Globus pallidus (tissue), 1 donor: ENCODE measurements around the gene TMEM178B.

Experiments used
- DNase-seq: peaks from one replicate; pipeline ENCODE4 v3.0.0-alpha.2; 2015; ENCODE audit warnings: low spot score

TMEM178B gene

DNA sequence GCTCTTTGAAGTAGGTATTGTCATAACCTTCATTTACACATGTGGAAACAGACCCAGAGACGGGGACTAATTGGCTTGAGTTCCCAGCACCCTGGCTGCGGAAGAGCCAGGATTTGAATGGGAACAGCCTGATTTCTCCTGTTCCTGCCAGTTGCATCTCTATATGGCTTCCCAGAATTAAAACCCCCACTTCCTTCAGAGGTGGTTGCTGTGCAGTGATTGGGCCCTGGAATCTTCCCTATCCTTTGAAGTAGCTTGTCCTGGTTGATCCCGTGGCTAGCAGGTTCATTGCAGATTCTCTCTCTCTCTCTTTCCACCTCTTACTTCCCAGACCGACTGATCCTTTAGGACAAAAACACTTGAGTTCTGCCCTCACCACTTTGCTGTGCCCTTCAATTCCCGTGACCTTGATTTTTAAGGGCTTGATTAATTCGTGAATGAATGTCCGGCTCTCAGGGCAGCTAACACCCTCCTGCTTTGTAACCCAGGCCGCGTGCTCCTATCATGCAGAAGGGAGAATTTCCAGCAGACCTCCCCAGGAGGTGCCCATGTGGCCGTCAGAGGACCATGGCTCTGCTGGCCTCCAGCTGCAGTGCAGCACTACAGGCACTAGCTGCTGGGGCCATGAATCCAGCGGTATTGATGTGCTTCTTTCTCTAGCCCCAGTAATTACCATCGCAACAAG is 356.7 kb downstream of the TMEM178B start:
- no peak for DNase-seq

- no peak for DNase-seq
These were observed 357.2 kb downstream of the TMEM178B start for GRCh38 chr7:141431140-141431479.

DNA sequence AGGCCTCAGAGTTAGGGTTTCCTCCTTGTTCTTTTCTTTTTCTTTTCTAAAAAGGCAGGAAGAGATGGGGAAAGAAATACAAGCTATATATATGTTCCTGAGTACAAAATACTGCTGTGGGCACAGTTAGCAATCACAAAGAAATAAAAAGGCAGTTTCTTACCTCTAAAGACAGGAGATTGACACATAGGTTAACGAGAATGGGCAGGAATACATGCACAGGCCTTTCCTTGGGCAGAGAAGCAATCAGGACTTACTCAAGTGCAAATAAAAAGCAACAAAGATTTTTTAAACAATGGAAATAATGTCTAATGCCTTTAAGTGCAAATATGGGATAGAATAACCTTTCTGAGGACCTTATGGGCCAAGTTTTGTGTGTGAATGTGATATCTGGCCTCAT is 357.8 kb downstream of the TMEM178B start:
- no peak for DNase-seq

GRCh38 chr7:141433698-141434097 is 359.8 kb downstream of the TMEM178B start:
- no peak for DNase-seq

DNA sequence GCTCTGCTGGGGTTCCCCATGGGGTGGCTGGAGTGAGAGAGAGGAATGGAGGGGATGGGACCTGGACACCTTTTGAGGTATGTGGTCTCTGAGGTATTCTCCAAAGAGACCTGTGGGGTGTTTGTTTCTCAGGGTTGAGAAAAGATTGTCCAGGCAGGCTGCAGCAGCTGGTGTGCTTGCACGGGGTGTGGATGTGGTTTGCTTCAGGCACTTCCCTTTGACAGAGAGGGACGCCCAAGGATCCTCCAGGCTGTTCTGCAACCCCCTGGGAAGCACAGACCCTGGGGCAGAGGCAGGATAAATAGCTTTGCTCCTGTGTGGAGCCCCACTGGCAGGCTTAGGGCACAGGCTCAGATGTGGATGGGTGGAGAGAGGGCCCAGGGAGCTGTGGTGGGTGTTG is 362.3 kb downstream of the TMEM178B start:
- DNase-seq: no peak

- no peak for DNase-seq
These were observed 362.8 kb downstream of the TMEM178B start for GRCh38 chr7:141436575-141437075.

DNA sequence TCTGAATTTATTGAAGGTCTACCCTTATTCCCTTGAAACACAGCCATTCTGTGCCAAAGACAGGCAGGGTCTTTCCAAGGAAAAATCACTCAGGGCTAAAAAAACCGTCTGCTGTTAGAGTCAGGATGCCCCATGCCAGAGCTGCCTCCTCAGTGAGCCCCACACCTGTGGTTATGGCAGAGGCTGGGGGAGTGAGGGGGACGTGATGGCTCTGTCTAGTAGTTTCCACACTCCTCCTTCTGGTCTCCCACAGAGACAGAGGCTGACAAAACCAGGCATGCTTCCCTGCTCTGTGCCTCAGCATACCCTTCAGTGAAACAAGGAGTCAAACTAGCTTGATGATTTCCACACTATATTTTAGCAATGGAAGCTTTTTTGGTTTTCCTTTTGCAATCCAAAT is 365.3 kb downstream of the TMEM178B start:
- no peak for DNase-seq

DNA sequence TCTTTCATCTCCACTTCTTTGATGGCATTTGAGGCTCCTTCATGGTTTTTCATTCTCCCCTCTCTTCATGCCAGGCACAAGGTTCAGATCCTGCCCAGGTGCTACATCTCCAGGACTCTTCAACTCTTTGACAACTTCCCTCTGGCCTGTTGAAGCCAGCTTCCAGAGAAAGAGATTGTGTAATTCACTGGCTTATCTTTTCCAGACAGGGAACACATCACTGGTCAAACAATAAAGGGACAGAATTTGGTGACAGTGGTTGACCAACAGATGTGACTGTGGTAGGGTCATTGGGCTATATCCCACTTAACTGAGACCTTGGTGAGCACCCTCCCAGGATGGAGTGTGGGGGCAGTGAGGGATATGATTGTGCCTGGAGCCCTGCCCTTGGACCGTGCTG is 365.9 kb downstream of the TMEM178B start:
- DNase-seq: no peak

DNA sequence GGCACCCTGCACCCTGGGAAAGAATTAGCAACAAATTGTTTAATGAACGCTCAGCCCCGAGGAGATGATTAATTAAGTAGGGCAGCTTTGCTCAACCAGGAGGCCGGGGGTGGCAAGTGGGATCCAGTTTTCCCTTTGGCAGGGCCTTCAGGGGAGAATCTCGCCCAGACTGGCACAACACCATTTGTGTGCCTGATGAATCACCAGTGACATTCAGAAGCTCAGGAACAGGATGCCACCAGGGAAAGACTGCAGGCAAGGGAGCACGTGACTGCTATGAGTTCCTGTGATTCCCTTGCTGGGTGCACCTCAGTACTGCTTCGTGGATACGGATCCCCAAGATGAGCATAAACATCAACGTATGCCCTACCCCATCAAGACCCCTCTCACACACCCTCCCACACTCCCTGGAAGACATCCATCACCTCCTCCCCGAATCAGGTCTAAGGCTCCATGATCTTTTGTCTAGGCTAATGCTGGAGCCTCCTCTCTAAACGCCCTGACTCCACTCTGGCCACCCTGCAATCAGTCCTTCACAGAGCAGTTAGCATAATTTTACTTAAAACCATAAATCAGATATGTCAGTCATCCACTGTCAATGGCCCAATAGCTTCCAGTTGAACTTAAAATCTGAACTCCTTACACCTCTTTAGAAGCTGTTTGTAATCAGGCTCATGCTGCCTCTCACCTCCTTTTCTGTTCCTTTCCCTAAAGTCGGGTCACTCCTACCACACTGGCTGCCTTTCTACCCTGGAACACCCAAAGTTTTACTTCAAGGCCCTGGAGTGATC is 368.2 kb downstream of the TMEM178B start:
- no peak for DNase-seq

DNA sequence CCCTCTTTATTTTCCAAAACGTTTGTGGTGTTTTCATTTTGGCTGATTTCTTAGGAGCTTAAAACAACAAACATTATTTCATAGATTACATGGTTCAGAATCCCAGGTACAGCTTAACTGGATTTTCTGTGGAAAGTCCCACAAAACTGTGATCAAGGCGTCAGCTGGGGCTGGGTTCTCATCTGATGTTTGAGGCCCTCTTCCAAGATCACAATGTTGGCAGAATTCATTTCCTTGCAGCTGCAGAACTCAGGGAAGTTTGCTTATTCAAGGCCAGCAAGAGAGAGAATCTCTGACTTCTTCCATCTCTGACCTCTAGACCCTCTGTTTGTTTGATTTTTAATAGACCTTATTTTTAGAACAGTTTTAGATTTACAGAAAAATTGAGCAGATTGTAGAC is 368.9 kb downstream of the TMEM178B start:
- no peak for DNase-seq

- no peak for DNase-seq
These were observed 371.1 kb downstream of the TMEM178B start for GRCh38 chr7:141444961-141445360.

GRCh38 chr7:141451232-141451631 is 377.4 kb downstream of the TMEM178B start:
- no peak for DNase-seq

DNA sequence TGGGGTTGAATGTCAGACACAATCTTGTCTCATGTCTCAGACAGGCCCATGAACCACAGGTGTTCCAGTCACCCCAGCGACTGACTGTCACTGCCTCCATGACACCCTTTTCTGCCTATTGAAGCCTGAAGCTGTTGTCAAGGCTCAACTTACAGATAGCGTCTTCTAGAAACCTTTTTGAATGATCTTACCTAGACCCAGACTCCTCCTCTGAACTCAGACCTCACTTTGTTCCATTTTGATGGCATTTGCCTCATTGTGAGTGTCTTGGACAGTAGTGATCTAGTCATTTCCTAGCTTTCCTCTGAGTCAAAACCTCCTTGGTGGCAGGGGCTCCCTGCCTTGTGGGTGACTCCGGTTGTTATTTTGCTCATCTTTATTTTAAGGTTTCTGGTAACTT is 379.0 kb downstream of the TMEM178B start:
- no peak for DNase-seq

- no peak for DNase-seq
These were observed 380.5 kb downstream of the TMEM178B start for GRCh38 chr7:141454338-141454737.

DNA sequence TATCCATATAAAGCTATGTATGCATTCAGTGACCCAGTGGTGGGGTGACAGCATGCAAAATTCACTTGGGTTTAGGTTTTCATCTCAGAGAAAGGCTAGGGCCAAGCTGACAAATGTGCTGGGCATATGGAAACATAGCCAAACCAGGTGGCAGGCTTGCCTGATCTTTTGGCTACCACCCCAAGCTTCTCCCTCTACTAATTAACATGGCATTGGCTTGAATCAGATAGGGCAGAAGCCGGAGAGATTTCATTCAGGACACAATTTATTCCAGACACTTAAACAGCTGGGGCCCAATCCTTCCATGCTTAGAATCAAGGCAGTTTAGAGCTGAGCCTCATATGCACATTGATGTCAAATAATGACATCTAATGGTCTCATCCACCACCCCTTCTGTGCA is 381.9 kb downstream of the TMEM178B start:
- no peak for DNase-seq

DNA sequence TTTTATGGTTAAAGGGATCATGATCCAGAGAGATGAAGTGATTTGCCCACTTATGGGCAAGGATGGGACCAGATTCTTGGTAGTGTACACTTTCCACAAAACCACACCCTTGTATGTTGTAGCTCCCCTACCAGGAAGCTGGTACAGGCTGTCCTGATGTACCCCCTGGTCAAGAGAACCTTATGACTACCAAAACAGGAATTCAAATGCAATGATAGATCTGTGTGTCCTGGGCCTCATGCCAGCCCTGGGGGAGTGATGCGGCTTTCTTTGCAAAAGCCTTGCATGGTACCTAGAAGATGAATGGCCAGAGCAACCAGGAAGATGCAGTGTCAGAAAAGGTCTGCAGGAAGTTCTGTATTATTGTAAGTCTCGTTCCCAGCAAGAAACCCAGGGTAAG is 382.4 kb downstream of the TMEM178B start:
- DNase-seq: no peak

- no peak for DNase-seq
These were observed 382.8 kb downstream of the TMEM178B start for GRCh38 chr7:141456711-141457110.

DNA sequence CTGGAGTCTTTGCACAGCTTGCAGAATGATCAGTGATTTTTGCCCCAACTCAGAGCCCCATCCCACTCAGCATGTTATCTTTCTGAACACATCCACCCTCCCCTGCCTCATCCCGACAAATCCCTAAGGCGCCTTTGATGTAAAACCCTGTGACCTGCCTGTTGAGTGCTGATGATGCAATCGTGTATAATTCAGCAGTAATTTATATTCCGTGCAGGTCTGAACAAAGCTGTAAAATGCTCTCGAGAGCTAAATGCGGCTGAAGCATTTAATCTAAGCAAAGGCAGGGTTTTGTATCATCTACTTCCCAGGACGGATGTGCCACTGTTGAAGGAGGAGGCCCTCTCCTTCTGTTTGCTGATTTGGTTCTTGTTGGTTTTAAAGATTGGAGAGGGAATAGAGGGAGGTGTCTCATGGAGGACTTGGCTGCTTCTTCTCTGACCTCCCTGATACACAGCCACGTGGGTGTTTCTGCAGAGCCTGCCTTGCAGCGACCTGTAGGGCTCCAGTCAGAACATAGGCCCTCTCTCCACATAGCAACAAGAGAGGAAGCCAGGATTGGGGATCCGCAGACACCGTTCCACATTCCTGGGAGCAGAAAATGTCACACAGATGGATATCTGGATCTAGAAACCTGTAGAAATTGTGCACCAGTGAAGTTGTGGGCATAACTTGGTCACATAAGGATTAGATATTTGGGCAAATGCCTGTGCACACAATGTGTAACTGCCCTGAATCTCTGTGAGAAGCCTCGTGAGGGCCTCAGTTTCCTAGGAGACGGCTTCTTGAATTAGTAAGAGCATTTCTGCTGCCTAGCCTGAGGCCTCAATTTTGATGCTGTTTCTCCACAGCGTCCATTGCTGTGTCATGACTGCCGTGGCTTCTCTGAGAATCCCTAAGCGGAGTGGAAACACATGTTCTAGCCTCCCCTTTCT is 387.2 kb downstream of the TMEM178B start:
- DNase-seq: peak; percentile 61

GRCh38 chr7:141461924-141462323 is 388.1 kb downstream of the TMEM178B start:
- DNase-seq: no peak

DNA sequence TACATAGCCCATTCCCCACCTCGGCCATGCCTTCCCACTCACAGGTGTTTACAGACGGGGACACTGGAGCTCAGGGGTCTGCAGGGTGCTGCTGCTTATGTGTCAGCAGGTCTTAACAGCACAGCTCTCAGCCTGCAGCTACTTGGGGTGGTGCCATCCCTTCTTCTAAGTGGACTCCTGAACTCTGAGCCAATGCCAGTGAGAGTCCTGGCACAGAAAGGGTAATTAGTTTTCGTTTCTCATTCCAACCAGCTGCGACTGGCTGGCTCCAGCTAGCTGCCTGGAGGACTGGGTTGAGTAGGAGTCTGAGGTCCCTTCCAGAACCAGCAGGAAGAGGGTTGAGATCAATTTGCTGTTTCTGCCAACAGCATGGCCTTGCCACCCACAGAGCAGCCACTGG is 389.1 kb downstream of the TMEM178B start:
- peak; percentile 66 for DNase-seq

DNA sequence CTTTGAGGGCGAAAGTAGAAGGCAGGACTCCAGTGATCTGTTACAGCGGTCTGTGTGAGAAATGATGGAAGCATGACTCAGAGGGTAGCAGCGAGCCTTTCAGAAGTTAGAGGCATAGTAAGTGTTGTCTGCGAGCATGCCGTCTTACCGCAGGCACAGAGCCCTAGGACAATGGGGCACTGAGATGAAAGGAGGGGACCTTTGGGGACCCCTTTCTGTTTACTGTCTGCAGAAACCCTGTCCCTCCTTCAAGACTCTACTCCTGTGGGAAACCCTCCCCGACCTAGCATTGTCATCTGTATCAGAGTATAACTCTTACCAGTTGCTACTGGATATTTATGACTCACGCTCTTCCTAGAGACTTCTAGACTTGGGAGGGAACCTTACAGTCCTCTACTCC is 390.1 kb downstream of the TMEM178B start:
- DNase-seq: no peak

- DNase-seq: no peak
These were observed 390.7 kb downstream of the TMEM178B start for GRCh38 chr7:141464551-141464950.
